Activated CD4-positive, alpha-beta T cell treated with anti-CD3 and anti-CD28 coated beads, Interleukin-2, amount 10 ng/mL, durations not matched to agents 24 days and 14 days (primary cell): ENCODE results near the gene RBMS3. TPM values are rescaled to one million over a fixed set of nuclear protein-coding genes. Genes with fewer than 3 reads are reported as not detected.
"Not testable (repeated sequence)": the region's sequence is repeated elsewhere in the genome, so short reads cannot be mapped to it uniquely, and the experiment has no call there.

Experiments used
- DNase-seq: peaks from one replicate; pipeline ENCODE4 v3.0.0; 2022
- H3K27ac Mint-ChIP-seq: one replicate; pipeline ENCODE4 v1.8.0; 2022; ENCODE audit warnings: mild to moderate bottlenecking, mixed read lengths
- H3K27me3 Mint-ChIP-seq: one replicate; pipeline ENCODE4 v1.8.0; 2022; ENCODE audit warnings: mixed read lengths
- H3K36me3 Mint-ChIP-seq: one replicate; pipeline ENCODE4 v1.8.0; 2022; ENCODE audit warnings: low read depth, mild to moderate bottlenecking, mixed read lengths
- H3K4me1 Mint-ChIP-seq: one replicate; pipeline ENCODE4 v1.8.0; 2021; ENCODE audit warnings: mixed read lengths
- H3K4me3 Mint-ChIP-seq: one replicate; pipeline ENCODE4 v1.8.0; 2022; ENCODE audit warnings: mild to moderate bottlenecking, moderate library complexity, mixed read lengths
- H3K9me3 Mint-ChIP-seq: one replicate; pipeline ENCODE4 v1.8.0; 2021; ENCODE audit warnings: mixed read lengths
- intact Hi-C: fragments of 100-400 bp; cut with micrococcal nuclease; formaldehyde crosslinking; loops from one replicate; pipeline ENCODE4 v1.15.1; 2023
- total RNA-seq: library from RNA; stranded (reverse); gene quantifications from 2 replicates; pipeline ENCODE4 v1.2.3, GENCODE V29; 2022

Gene RBMS3
- total RNA-seq, 1 donor from 2014 or later = 4.3 TPM

DNA sequence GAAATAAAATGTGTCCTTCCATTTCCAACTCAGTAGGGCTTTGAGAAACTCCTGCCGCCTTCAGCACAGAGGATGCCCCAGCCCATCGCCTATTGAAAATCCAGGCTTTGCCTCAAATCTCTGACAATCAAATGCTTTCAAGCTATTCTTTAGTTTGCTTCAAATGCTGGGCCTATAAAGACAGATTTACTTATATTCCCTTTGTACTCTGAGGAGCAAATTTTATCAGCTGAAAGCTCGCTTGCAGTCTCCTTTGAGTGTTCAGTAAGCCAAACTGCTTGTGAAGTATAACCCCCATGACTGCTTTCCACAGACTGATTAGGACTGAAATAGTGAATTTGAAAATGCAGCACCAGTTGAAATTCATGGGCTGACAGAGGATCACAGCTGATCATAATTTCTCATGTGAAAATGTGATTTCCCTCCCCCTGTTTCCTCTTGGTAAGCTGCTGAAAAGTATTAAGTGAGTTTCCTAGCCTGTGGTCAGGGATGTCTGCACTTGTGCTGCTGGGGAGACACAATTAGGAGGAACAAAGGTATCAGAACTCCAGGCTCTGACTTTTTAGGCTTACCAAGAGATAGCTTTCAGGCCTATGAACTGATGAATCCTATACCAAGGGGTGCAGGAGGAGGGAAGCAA lies 762.2 kb downstream of the RBMS3 start:
- peaks cover 32% of the 10 kb centered on the region for H3K27me3 Mint-ChIP-seq
- no peaks in the 10 kb centered on the region for H3K9me3 Mint-ChIP-seq
- DNase-seq = no peak
- H3K4me1 Mint-ChIP-seq = no peaks in the 10 kb centered on the region
- no peaks in the 10 kb centered on the region for H3K36me3 Mint-ChIP-seq
- no peak overlapping the region for H3K4me3 Mint-ChIP-seq
- no peak overlapping the region for H3K27ac Mint-ChIP-seq
- intact Hi-C loops = loop anchor here (1.0 kb wide), 3 partner anchors 155 to 708 kb away; no protein-coding TSS in a partner anchor

DNA sequence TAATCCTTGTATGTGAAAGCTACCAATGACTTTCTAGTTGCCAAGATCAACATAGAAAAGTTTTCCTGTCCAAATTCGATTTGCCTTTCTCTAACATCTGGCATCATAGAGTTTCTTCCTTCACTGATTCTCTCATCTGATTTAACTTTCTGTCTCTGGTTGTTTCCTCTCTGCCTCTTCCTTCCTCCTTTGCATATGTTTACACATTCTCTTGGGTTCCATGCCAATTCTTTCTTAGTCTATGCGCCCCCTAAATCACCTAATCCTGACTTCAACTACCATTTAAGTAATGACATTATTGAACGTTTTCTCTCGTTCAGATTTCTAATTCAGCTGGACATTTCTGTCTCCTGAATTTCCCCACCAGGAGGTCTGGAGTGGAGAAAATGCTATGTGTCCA lies 763.6 kb downstream of the RBMS3 start:
- DNase-seq = no peak
- intact Hi-C loops = no loop called here
- no peak overlapping the region for H3K27ac Mint-ChIP-seq
- H3K27me3 Mint-ChIP-seq = peaks cover 32% of the 10 kb centered on the region
- H3K36me3 Mint-ChIP-seq = no peaks in the 10 kb centered on the region
- H3K4me3 Mint-ChIP-seq = no peak overlapping the region
- no peaks in the 10 kb centered on the region for H3K9me3 Mint-ChIP-seq
- H3K4me1 Mint-ChIP-seq = no peaks in the 10 kb centered on the region

DNA sequence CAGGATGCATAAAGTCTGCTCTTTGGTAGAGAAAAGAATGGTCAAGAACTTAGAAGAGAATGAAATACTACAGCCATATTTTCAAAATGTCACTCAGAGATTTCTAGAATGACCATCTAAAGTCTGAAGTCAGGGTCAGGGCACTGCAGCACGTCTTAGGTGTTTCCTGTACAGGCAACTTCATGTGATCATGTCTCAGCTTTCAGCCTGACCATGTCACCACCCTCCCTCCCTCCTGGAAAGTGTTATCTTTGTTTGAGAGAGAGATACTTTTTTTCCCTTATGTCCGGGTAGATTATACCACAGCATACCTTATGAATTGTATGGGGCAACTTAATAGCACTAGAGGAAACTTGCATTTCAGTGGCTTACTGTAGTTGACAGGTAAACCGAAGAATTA lies 767.6 kb downstream of the RBMS3 start:
- Mint-ChIP-seq H3K4me3 (no peak overlapping the region), H3K9me3 (no peaks in the 10 kb centered on the region), H3K4me1 (no peaks in the 10 kb centered on the region), H3K27me3 (peaks cover 15% of the 10 kb centered on the region), H3K36me3 (no peaks in the 10 kb centered on the region), H3K27ac (no peak overlapping the region)
- intact Hi-C loops = no loop called here
- DNase-seq = no peak

DNA sequence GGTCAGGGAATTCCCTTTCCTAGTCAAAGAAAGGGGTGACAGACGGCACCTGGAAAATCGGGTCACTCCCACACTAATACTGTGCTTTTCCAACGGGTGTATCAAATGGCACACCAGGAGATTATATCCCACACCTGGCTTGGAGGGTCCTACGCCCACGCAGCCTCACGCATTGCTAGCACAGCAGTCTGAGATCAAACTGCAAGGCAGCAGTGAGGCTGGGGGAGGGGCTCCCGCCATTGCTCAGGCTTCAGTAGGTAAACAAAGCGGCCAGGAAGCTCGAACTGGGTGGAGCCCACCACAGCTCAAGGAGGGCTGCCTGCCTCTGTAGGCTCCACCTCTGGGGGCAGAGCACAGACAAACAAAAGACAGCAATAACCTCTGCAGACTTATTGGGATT lies 769.2 kb downstream of the RBMS3 start:
- H3K36me3 Mint-ChIP-seq, H3K27ac Mint-ChIP-seq, intact Hi-C loops, H3K4me1 Mint-ChIP-seq, H3K9me3 Mint-ChIP-seq, H3K4me3 Mint-ChIP-seq, DNase-seq: not testable (repeated sequence)
- peaks cover 17% of the 10 kb centered on the region for H3K27me3 Mint-ChIP-seq

DNA sequence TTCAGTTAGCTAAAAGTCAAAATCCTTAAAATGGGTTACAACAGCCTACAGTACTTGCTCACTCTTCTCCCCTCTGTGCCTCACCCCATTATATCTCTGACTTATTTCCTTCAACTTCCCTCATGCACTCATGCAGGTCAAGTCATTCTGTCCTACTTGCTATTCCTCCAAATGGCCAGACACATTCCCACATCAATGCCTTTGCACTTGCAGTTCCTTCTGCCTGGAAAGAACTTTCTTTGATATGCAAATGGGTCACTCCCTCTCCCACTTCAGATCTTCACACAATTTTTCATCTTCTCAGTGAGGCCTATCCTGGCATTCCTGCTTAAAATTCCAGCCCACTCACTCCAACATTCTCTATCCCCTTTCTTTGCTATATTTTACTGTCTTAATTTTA lies 778.4 kb downstream of the RBMS3 start:
- no peak for DNase-seq
- intact Hi-C loops = no loop called here
- peaks cover 7% of the 10 kb centered on the region for H3K27me3 Mint-ChIP-seq

More for the DNA sequence above, 778.4 kb downstream of the RBMS3 start:
- H3K36me3 Mint-ChIP-seq = no peaks in the 10 kb centered on the region
- no peak overlapping the region for H3K27ac Mint-ChIP-seq
- H3K9me3 Mint-ChIP-seq = peaks cover 4% of the 10 kb centered on the region
- H3K4me1 Mint-ChIP-seq = no peaks in the 10 kb centered on the region
- no peak overlapping the region for H3K4me3 Mint-ChIP-seq
